Lower lobe of right lung (tissue), 2 donors: ENCODE data around the gene DNAJC5G. TPM values are rescaled to one million over a fixed set of nuclear protein-coding genes. Genes with fewer than 3 reads are reported as not detected.

ENCODE experiments used
- ATAC-seq, 2 donors: fragments of 200-7000 bp; cut with Tn5 transposase; one replicate each; pipeline ENCODE4 v1.9.1; 2020 to 2022; ENCODE audit warnings: mild to moderate bottlenecking in 2 of 2, moderate library complexity in 2 of 2
- DNase-seq: peaks from one replicate; pipeline ENCODE4 v3.0.0-alpha.2; 2020
- H3K27ac ChIP-seq: fragments of 200-600 bp; one replicate; pipeline ENCODE4 v1.8.0; 2022
- H3K27me3 ChIP-seq: fragments of 200-600 bp; one replicate; pipeline ENCODE4 v1.8.0; 2022; ENCODE audit warnings: low read depth
- H3K36me3 ChIP-seq: fragments of 200-600 bp; one replicate; pipeline ENCODE4 v1.8.0; 2022; ENCODE audit warnings: mild to moderate bottlenecking
- H3K4me1 ChIP-seq: fragments of 200-600 bp; one replicate; pipeline ENCODE4 v1.8.0; 2022
- H3K4me3 ChIP-seq: fragments of 200-600 bp; one replicate; pipeline ENCODE4 v1.8.0; 2022; ENCODE audit warnings: mild to moderate bottlenecking
- H3K9me3 ChIP-seq: fragments of 200-600 bp; one replicate; pipeline ENCODE4 v1.8.0; 2022
- intact Hi-C: fragments of 100-400 bp; cut with DNase I; formaldehyde crosslinking; loops from one replicate; pipeline ENCODE4 v1.11.0; 2022
- long read RNA-seq: library from polyadenylated mRNA; unstranded; transcript quantifications from one replicate; pipeline ENCODE4 v2.0.0, GENCODE V29; 2021
- total RNA-seq: library from RNA; stranded (reverse); fragmentation: NEBNext Ultra II Directional; extraction: Animal tissue kit (Norgen Biotek cat#: 25700); gene quantifications from one replicate; pipeline ENCODE4 v1.2.1, GENCODE V29; 2021
- TF ChIP-seq, protein P1 (sequence below): fragments of 200-600 bp; IDR thresholded peaks from one replicate; pipeline ENCODE4 v1.8.0; 2022; ENCODE audit warnings: antibody characterized with exemption, mild to moderate bottlenecking
- donor health status: DM: no; HTN: yes; CAD: no; lungs with severe emphysema.

DNAJC5G gene, protein sequence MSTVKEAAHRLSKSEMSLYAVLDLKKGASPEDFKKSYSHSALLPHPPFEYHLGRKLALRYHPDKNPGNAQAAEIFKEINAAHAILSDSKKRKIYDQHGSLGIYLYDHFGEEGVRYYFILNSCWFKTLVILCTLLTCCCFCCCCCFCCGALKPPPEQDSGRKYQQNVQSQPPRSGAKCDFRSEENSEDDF
- not detected for total RNA-seq
- long read RNA-seq: 0 reads

DNA sequence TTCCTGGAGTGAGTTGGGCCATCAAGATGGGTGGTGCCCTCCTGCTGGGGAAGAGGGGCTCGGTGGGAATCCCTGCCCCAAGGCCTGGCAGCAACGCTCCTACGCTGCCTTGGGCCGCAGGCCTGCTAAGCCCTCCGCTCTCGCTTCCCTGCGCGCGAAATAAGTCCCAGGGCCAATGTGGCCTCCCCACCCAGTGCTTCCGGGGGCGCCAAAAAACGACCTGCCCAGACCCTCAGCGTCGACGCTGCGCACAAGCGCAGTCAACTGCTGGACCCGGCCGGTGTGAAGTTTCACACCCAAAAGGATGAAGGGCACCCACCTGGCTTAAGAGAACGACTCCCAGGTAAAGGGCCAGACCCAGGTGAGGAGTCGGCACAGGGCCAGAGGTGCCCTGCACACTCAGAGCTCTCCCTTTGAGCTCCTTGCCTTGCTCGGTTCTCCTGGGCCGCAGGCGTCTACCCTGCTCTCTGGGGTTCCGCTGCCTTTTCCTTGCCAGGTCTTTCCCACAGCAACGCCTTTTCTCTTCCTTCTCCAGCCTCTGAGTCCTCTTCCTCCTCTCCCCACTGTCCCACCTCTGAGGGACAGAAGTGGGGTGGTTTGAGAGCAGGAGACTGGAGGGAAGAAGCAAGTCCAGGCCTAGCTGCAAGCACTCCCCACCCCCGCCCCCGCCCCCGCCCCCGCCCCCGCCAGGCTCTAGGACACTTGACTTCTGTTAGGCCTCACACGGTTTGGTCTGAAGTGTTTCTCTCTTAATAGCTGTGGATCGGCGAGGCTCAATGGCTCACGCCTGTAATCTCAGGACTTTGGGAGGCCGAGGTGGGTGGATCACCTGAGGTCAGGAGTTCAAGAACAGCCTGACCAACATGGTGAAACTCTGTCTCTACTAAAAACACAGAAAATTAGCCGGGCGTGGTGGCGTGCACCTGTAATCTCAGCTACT is at the start of gene DNAJC5G:
Gene DNAJC5G (plus strand): TSS at position 223 of the 940 bp plus-strand sequence. CDS start 1,296 bp downstream, outside the sequence.
- Histone ChIP-seq H3K27me3 (peaks cover 4% of the 10 kb centered on the region), H3K9me3 (no peaks in the 10 kb centered on the region), H3K36me3 (no peaks in the 10 kb centered on the region), H3K4me3 (no peak within 1 kb of the TSS), H3K27ac (no peak within 1 kb of the TSS), H3K4me1 (peaks cover 8% of the 10 kb centered on the region)
- DNase-seq (no peak), ATAC-seq (peak; percentile 72 to 73)
- TF ChIP-seq, protein P1, sequence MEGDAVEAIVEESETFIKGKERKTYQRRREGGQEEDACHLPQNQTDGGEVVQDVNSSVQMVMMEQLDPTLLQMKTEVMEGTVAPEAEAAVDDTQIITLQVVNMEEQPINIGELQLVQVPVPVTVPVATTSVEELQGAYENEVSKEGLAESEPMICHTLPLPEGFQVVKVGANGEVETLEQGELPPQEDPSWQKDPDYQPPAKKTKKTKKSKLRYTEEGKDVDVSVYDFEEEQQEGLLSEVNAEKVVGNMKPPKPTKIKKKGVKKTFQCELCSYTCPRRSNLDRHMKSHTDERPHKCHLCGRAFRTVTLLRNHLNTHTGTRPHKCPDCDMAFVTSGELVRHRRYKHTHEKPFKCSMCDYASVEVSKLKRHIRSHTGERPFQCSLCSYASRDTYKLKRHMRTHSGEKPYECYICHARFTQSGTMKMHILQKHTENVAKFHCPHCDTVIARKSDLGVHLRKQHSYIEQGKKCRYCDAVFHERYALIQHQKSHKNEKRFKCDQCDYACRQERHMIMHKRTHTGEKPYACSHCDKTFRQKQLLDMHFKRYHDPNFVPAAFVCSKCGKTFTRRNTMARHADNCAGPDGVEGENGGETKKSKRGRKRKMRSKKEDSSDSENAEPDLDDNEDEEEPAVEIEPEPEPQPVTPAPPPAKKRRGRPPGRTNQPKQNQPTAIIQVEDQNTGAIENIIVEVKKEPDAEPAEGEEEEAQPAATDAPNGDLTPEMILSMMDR: no peak
- intact Hi-C loops: no loop called here

- H3K27ac ChIP-seq: no peak overlapping the region
- no peak overlapping the region for H3K4me3 ChIP-seq
- H3K9me3 ChIP-seq: no peaks in the 10 kb centered on the region
- ATAC-seq: no peak
- no peaks in the 10 kb centered on the region for H3K27me3 ChIP-seq
- peaks cover 89% of the 10 kb centered on the region for H3K36me3 ChIP-seq
- intact Hi-C loops: no loop called here
- no peaks in the 10 kb centered on the region for H3K4me1 ChIP-seq
- TF ChIP-seq, protein P1: no peak
- DNase-seq: no peak
Observed at GRCh38 chr2:27225526-27225925, 49.7 kb upstream of the DNAJC5G start.

- Histone ChIP-seq H3K9me3 (no peaks in the 10 kb centered on the region), H3K27me3 (no peaks in the 10 kb centered on the region), H3K4me3 (no peak overlapping the region), H3K4me1 (no peaks in the 10 kb centered on the region), H3K36me3 (peaks cover 100% of the 10 kb centered on the region), H3K27ac (no peak overlapping the region)
- TF ChIP-seq, protein P1: no peak
- intact Hi-C loops: no loop called here
- ATAC-seq (no peak), DNase-seq (no peak)
Observed at GRCh38 chr2:27227501-27227900, 47.7 kb upstream of the DNAJC5G start.

DNA sequence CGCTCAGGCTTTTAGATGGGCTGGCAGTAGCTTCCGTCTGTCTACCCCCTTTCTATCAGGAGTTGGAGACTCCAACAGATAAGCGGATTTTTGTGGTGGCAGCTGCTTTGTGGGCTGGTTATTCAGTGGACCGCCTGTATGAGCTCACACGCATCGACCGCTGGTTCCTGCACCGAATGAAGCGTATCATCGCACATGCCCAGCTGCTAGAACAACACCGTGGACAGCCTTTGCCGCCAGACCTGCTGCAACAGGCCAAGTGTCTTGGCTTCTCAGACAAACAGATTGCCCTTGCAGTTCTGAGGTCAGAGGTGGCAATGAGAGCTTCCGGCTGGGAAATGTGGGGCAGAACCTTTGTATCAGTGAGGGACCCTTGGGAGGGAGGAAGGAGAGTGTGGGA is 43.3 kb upstream of the DNAJC5G start:
- ATAC-seq (no peak), DNase-seq (no peak)
- no peaks in the 10 kb centered on the region for H3K4me1 ChIP-seq
- no peak overlapping the region for H3K27ac ChIP-seq
- H3K36me3 ChIP-seq: peaks cover 100% of the 10 kb centered on the region
- H3K4me3 ChIP-seq: no peak overlapping the region
- no peaks in the 10 kb centered on the region for H3K27me3 ChIP-seq
- intact Hi-C loops: no loop called here
- no peaks in the 10 kb centered on the region for H3K9me3 ChIP-seq
- TF ChIP-seq, protein P1: no peak

DNA sequence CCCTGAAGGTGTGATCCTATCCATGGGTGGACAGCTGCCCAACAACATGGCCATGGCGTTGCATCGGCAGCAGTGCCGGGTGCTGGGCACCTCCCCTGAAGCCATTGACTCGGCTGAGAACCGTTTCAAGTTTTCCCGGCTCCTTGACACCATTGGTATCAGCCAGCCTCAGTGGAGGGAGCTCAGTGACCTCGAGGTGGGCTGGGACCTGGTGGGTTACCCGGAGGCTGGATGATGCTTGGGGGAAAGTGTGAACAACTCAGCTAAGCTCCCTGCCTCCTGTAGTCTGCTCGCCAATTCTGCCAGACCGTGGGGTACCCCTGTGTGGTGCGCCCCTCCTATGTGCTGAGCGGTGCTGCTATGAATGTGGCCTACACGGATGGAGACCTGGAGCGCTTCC is 41.9 kb upstream of the DNAJC5G start:
- no peak overlapping the region for H3K27ac ChIP-seq
- H3K4me1 ChIP-seq: no peaks in the 10 kb centered on the region
- H3K9me3 ChIP-seq: no peaks in the 10 kb centered on the region
- intact Hi-C loops: no loop called here
- TF ChIP-seq, protein P1: no peak
- DNase-seq (no peak), ATAC-seq (no peak)
- peaks cover 100% of the 10 kb centered on the region for H3K36me3 ChIP-seq
- H3K4me3 ChIP-seq: no peak overlapping the region
- no peaks in the 10 kb centered on the region for H3K27me3 ChIP-seq
